Pancreas (tissue), 10 donors: ENCODE data around the gene TEX52. TPM values are rescaled to one million over a fixed set of nuclear protein-coding genes. Genes with fewer than 3 reads are reported as not detected.
"Not testable (repeated sequence)": the region's sequence is repeated elsewhere in the genome, so short reads cannot be mapped to it uniquely, and the experiment has no call there.

Experiments
- ATAC-seq, 4 donors: fragments of 200-7000 bp; cut with Tn5 transposase; one replicate each; pipeline versions ENCODE4 v1.8.0 to v1.9.1; 2020; ENCODE audit warnings: mild to moderate bottlenecking in 4 of 4, moderate library complexity in 4 of 4
- DNase-seq, 6 donors: peaks; one replicate each; pipeline ENCODE4 v3.0.0-alpha.2; 2020
- FAIRE-seq: peaks from 2 replicates; lab custom pipeline; 2012; peaks lifted over from hg19 to GRCh38; lab: Jason Lieb, UNC
- H3K27ac ChIP-seq, 4 donors: fragments of 200-600 bp; sonication (generic); 1 replicate in 3 of 4; 2 replicates in 1 of 4; pipeline versions ENCODE4 v1.5.0 to v1.8.0; 2020
- H3K27me3 ChIP-seq, 4 donors: fragments of 200-600 bp; one replicate each; pipeline ENCODE4 v1.8.0; 2021
- H3K36me3 ChIP-seq, 3 donors: fragments of 200-600 bp; sonication (generic) in 1 of 3; one replicate each; pipeline versions ENCODE4 v1.5.0 to v1.8.0; 2020 to 2021
- H3K4me1 ChIP-seq, 3 donors: fragments of 200-600 bp; one replicate each; pipeline ENCODE4 v1.8.0; 2021
- H3K4me3 ChIP-seq, 4 donors: fragments of 200-600 bp; sonication (generic) in 2 of 4; one replicate each; pipeline versions ENCODE4 v1.5.0 to v1.8.0; 2020 to 2021
- H3K9me3 ChIP-seq, 4 donors: fragments of 200-600 bp; one replicate each; pipeline ENCODE4 v1.8.0; 2021
- CTCF ChIP-seq, 4 donors: fragments of 200-600 bp; sonication (generic) in 3 of 4; IDR thresholded peaks; one replicate each; pipeline versions ENCODE4 v1.5.0 to v1.8.0; 2021; ENCODE audit warnings: antibody characterized with exemption in 4 of 4
- WGBS, 2 donors: extraction: QIAGEN DNeasy Blood & Tissue Kit; methylation state at CpG; one replicate each; pipeline ENCODE4 v1.1.7; 2013; 5-methylcytosine and 5-hydroxymethylcytosine counted together
- intact Hi-C, 3 donors: fragments of 100-400 bp; cut with DNase I; formaldehyde crosslinking; loops; one replicate each; pipeline versions ENCODE4 v1.11.1 to v1.14.2; 2022
- polyA plus RNA-seq, 2 donors: library from polyadenylated mRNA; stranded (reverse); fragments of 200-250 nt; gene quantifications; one replicate each; pipeline ENCODE4 v1.2.3, GENCODE V29; 2013
- total RNA-seq, 6 donors: library from RNA; stranded (reverse); fragmentation: NEBNext Ultra II Directional in 4 of 6; extraction: Animal tissue kit (Norgen Biotek cat#: 25700) in 4 of 6; gene quantifications; one replicate each; pipeline versions ENCODE4 v1.2.1 to v1.2.4, GENCODE V29; 2021 to 2023
- donor health status: healthy with polysubstance abuse.
- donor health status: DM: no; HTN: no; CAD: no; lungs with moderate emphysema.
- donor health status: DM: no; HTN: no; CAD: no.
- donor health status: control.
- donor health status: control.
- donor health status: Bipolar disorder and iron deficiency.
- donor health status: DM: yes; HTN: yes; CAD: no.
- donor health status: DM: no; HTN: no; CAD: no.
- donor health status: DM: no; HTN: no; CAD: no.
- donor health status: DM: yes; HTN: yes; CAD: no.

The TEX52 gene
- total and polyA plus RNA-seq, 8 donors: 0.19 TPM; not detected in 7

GRCh38 chr12:2879853-2880252 is 23.0 kb upstream of the TEX52 start:
- FAIRE-seq: no peak

GRCh38 chr12:2877953-2878732 is 21.3 kb upstream of the TEX52 start:
- Histone ChIP-seq H3K4me3 (peak overlapping the region; percentile 54 to 93 (median 84)), H3K27me3 (no peaks in the 10 kb centered on the region), H3K36me3 (no peaks in the 10 kb centered on the region), H3K27ac (peak overlapping the region in 3 of 4 donors; percentile 71 to 91 (median 79)), H3K9me3 (no peaks in the 10 kb centered on the region), H3K4me1 (peaks cover 0 to 6% (median 0%) of the 10 kb centered on the region in 3 donors)
- no peak for TF ChIP-seq CTCF (IDR thresholded peaks at IDR 0.05)
- ATAC-seq (peak in 3 of 4 donors; percentile 8 to 24 (median 13)), FAIRE-seq (no peak), DNase-seq (no peak)
- intact Hi-C loops: no loop called here
- 46 to 48% methylated on average over 16 of the region's 16 CpGs for WGBS, 2 donors

More at GRCh38 chr12:2879853-2880252, 23.0 kb upstream of the TEX52 start:
- Histone ChIP-seq H3K9me3 (no peaks in the 10 kb centered on the region), H3K27ac (no peak overlapping the region), H3K4me1 (peaks cover 0 to 6% (median 0%) of the 10 kb centered on the region in 3 donors), H3K36me3 (no peaks in the 10 kb centered on the region), H3K4me3 (no peak overlapping the region), H3K27me3 (no peaks in the 10 kb centered on the region)
- no peak for DNase-seq
- intact Hi-C loops: no loop called here
- WGBS, 2 donors: 95 to 96% methylated on average over 3 of the region's 3 CpGs
- no peak for TF ChIP-seq CTCF (IDR thresholded peaks at IDR 0.05)
- no peak for ATAC-seq

DNA sequence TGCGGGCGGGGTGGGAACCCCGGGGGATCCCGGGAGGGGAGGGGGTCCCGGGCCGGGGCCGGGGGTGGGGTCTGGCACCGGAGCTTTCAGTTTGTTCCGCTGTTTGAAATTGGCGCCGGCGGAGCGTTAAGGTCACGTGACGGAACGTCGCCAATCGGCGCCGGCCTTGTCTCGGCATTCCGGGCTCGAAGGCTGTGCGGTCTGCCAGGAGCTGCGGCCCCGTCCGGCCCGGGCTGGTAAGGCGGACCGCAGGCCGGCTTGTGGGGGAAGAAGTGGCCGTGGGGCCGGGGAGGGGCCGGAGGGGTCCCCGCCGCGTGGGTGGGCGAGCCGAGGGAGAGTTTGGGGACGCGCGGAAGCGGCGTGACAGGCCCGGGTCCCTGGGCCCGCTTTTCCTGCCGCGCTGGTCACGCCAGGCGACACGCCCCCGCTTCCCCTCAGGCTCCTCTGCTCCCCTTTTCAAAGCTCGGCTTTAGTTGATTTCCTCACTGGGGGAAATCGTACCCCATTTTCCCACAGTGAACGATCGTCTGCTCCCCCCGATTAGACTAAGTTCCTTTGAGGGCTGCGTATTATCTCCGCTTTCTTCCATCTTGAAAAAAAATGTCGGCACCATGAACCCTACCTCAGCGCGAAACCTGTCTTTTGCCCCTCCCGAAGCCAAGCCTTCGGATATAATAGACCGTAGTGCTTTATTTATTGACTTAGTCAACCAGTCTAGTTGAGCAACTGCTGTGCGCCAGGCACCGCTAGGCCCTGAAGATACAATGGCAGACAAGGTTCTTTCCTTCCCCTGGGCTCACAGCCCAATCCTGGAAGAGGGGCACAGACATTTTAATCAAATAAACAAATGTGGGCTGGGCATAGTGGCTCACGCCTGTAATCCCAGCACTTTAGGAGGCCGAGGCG is 20.5 kb upstream of the TEX52 start, which contains the start of the genes FOXM1 and RHNO1:
TSS of gene FOXM1 (minus strand) at position 128 of the 906 bp plus-strand sequence. CDS start 2,696 bp downstream, outside the sequence.
TSS of gene RHNO1 (plus strand) at position 177 of the 906 bp plus-strand sequence. CDS start 8,144 bp downstream, outside the sequence.
- Histone ChIP-seq H3K27me3 (no peaks in the 10 kb centered on the region), H3K27ac (peak within 1 kb of the TSS; percentile 29 to 91 (median 75)), H3K36me3 (no peaks in the 10 kb centered on the region), H3K4me1 (peaks cover 0 to 6% (median 0%) of the 10 kb centered on the region in 3 donors), H3K4me3 (peak within 1 kb of the TSS; percentile 54 to 93 (median 84)), H3K9me3 (no peaks in the 10 kb centered on the region)
- no peak for TF ChIP-seq CTCF (IDR thresholded peaks at IDR 0.05)
- intact Hi-C loops: no loop called here
- ATAC-seq (peak; percentile 94 to 98 (median 96)), FAIRE-seq (no peak), DNase-seq (peak; percentile 85 to 96 (median 92))
- WGBS, 2 donors: 1% methylated on average over 55 to 70 of the region's 70 CpGs

GRCh38 chr12:2876431-2877046 is 19.7 kb upstream of the TEX52 start:
- DNase-seq (peak in 2 of 6 donors; percentile 17 to 25), FAIRE-seq (no peak), ATAC-seq (peak in 3 of 4 donors; percentile 34 to 60 (median 51))
- intact Hi-C loops: no loop called here
- Histone ChIP-seq H3K27ac (no peak overlapping the region), H3K4me1 (peaks cover 0 to 6% (median 0%) of the 10 kb centered on the region in 3 donors), H3K27me3 (no peaks in the 10 kb centered on the region), H3K9me3 (no peaks in the 10 kb centered on the region), H3K4me3 (peak overlapping the region; percentile 54 to 93 (median 84)), H3K36me3 (no peaks in the 10 kb centered on the region)
- no peak for TF ChIP-seq CTCF (IDR thresholded peaks at IDR 0.05)
- WGBS, 2 donors: 6 to 8% methylated on average over 38 of the region's 38 CpGs

DNA sequence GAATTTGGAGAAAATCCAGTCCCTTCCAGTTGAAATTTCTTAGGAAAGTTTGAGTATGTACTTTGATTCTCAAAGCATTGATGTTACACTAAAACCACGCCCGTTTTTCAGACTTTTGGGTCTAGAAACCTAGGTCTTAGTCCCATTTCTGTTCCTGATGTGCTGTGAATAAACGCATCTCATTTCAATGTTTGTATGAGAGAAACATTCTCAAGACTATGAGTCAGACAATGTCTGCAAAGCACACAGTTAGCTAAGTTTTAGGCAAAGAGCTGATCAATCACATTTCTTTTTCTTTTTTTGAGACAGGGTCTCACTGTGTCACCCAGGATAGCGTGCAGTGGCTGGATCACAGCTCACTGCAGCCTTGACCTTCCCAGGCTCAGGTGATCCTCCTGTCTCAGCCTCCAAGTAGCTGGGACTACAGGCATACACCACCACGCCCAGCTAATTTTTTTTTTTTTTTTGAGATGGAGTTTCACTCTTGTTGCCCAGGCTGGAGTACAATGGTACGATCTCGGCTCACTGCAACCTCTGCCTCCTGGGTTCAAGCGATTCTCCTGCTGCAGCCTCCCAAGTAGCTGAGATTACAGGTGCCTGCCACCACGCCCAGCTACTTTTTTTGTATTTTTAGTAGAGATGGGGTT is 12.3 kb upstream of the TEX52 start:
- H3K27ac ChIP-seq, DNase-seq, H3K4me3 ChIP-seq, H3K9me3 ChIP-seq, H3K4me1 ChIP-seq, ATAC-seq, H3K27me3 ChIP-seq, intact Hi-C loops, FAIRE-seq, H3K36me3 ChIP-seq: not testable (repeated sequence)
- WGBS, 2 donors: 91 to 94% methylated on average over 9 of the region's 9 CpGs
